Liver (tissue), 9 donors: Measurements from ENCODE around the gene KATNIP. TPM values are rescaled to one million over a fixed set of nuclear protein-coding genes. Genes with fewer than 3 reads are reported as not detected.

ENCODE experiments used
- DNase-seq: peaks from one replicate; pipeline ENCODE4 v3.0.0-alpha.2; 2017; ENCODE audit warnings: low spot score
- H3K27ac ChIP-seq, 2 donors: one replicate each; pipeline ENCODE4 v1.7.0; 2013; ENCODE audit warnings: inconsistent platforms in 2 of 2, low read length in 2 of 2, control low read depth in 1 of 2, low read depth in 1 of 2, mild to moderate bottlenecking in 1 of 2
- H3K27me3 ChIP-seq, 4 donors: one replicate each; pipeline versions ENCODE4 v1.6.1 to v1.7.0; 2013; ENCODE audit warnings: low read length in 3 of 4, inconsistent platforms in 1 of 4, mild to moderate bottlenecking in 1 of 4, moderate library complexity in 1 of 4; ENCODE audit not compliant: control insufficient read depth in 4 of 4, insufficient read depth in 4 of 4
- H3K36me3 ChIP-seq, 4 donors: one replicate each; pipeline versions ENCODE4 v1.6.1 to v1.7.0; 2013; ENCODE audit warnings: low read length in 3 of 4, mild to moderate bottlenecking in 3 of 4, low read depth in 1 of 4, moderate library complexity in 1 of 4; ENCODE audit not compliant: control insufficient read depth in 4 of 4, insufficient read depth in 3 of 4
- H3K4me1 ChIP-seq, 4 donors: one replicate each; pipeline versions ENCODE4 v1.6.1 to v1.7.0; 2013; ENCODE audit warnings: low read length in 3 of 4, mild to moderate bottlenecking in 3 of 4, moderate library complexity in 1 of 4; ENCODE audit not compliant: control insufficient read depth in 4 of 4, insufficient read depth in 4 of 4
- H3K4me3 ChIP-seq, 3 donors: one replicate each; pipeline versions ENCODE4 v1.6.1 to v1.7.0; 2013; ENCODE audit warnings: low read length in 3 of 3, control low read depth in 1 of 3, low read depth in 1 of 3, mild to moderate bottlenecking in 1 of 3
- H3K9ac ChIP-seq, 2 donors: one replicate each; pipeline ENCODE4 v1.7.0; 2013; ENCODE audit warnings: low read length in 2 of 2, mild to moderate bottlenecking in 2 of 2, moderate library complexity in 2 of 2, control low read depth in 1 of 2, low read depth in 1 of 2
- H3K9me3 ChIP-seq, 4 donors: one replicate each; pipeline versions ENCODE4 v1.6.1 to v1.7.0; 2013; ENCODE audit warnings: low read length in 3 of 4; ENCODE audit not compliant: control insufficient read depth in 4 of 4
- EGR1 ChIP-seq, 2 donors: IDR thresholded peaks; 2 replicates each; pipeline ENCODE4 v1.6.1; 2016 to 2018; ENCODE audit warnings: antibody characterized with exemption in 2 of 2, low read depth in 2 of 2
- FOXA1 ChIP-seq: IDR thresholded peaks from 2 replicates; pipeline ENCODE4 v1.6.1; 2016; ENCODE audit warnings: antibody characterized with exemption
- FOXA2 ChIP-seq: IDR thresholded peaks from 2 replicates; pipeline ENCODE4 v1.6.1; 2016; ENCODE audit warnings: antibody characterized with exemption
- GABPA ChIP-seq, 2 donors: IDR thresholded peaks in 1 of 2; conservative IDR thresholded peaks in 1 of 2; 2 replicates each; pipeline ENCODE4 v1.6.1; 2016; ENCODE audit warnings: antibody characterized with exemption in 2 of 2, mild to moderate bottlenecking in 1 of 2, moderate library complexity in 1 of 2
- HNF4A ChIP-seq, 2 donors: conservative IDR thresholded peaks; 2 replicates each; pipeline ENCODE4 v1.6.1; 2016; ENCODE audit warnings: antibody characterized with exemption in 2 of 2, mild to moderate bottlenecking in 2 of 2
- HNF4G ChIP-seq: IDR thresholded peaks from 2 replicates; pipeline ENCODE4 v1.6.1; 2016; ENCODE audit warnings: antibody characterized with exemption
- JUND ChIP-seq, 2 donors: IDR thresholded peaks; 2 replicates each; pipeline ENCODE4 v1.6.1; 2016; ENCODE audit warnings: antibody characterized with exemption in 2 of 2
- NR2F2 ChIP-seq: IDR thresholded peaks from 2 replicates; pipeline ENCODE4 v1.6.1; 2016; ENCODE audit warnings: antibody characterized with exemption
- RXRA ChIP-seq, 2 donors: IDR thresholded peaks; 2 replicates each; pipeline ENCODE4 v1.6.1; 2017 to 2018; ENCODE audit warnings: antibody characterized with exemption in 2 of 2, mild to moderate bottlenecking in 1 of 2
- SP1 ChIP-seq: IDR thresholded peaks from 2 replicates; pipeline ENCODE4 v1.6.1; 2018; ENCODE audit warnings: antibody characterized with exemption, mild to moderate bottlenecking
- TAF1 ChIP-seq: conservative IDR thresholded peaks from 2 replicates; pipeline ENCODE4 v1.6.1; 2016; ENCODE audit warnings: antibody characterized with exemption, mild to moderate bottlenecking
- YY1 ChIP-seq: IDR thresholded peaks from 2 replicates; pipeline ENCODE4 v1.6.1; 2016; ENCODE audit warnings: antibody characterized with exemption, mild to moderate bottlenecking
- WGBS: extraction: QIAGEN DNeasy Blood & Tissue Kit; methylation state at CpG from one replicate; pipeline ENCODE4 v1.1.7; 2013; 5-methylcytosine and 5-hydroxymethylcytosine counted together
- polyA plus RNA-seq, 2 donors: library from polyadenylated mRNA; stranded (reverse) in 1 of 2; unstranded in 1 of 2; fragments of 200-250 nt in 1 of 2; fragments of >200 nt in 1 of 2; fragmentation: Nextera tagmentation in 1 of 2; extraction: Ambion mirVana in 1 of 2; gene quantifications; one replicate each; pipeline versions ENCODE4 v1.2.1 to v1.2.3, GENCODE V29; 2013 to 2015
- total RNA-seq, 2 donors: library from RNA; depleted of rRNA; stranded (reverse); fragments of >200 nt; gene quantifications; one replicate each; pipeline ENCODE4 v1.2.3, GENCODE V29; 2014
- TF ChIP-seq, protein P1 (sequence below): IDR thresholded peaks from 2 replicates; pipeline ENCODE4 v1.6.1; 2016; ENCODE audit warnings: antibody characterized with exemption
- TF ChIP-seq, protein P2 (sequence below): fragments of 150-350 bp; IDR thresholded peaks from 2 replicates; pipeline ENCODE4 v1.5.1; 2017; ENCODE audit warnings: improper control_type of control experiment, low read depth, low read length; ENCODE audit not compliant: missing input control
- TF ChIP-seq, protein P3 (sequence below): IDR thresholded peaks from 2 replicates; pipeline ENCODE4 v1.6.1; 2016; ENCODE audit warnings: antibody characterized with exemption
- TF ChIP-seq, protein P4 (sequence below): IDR thresholded peaks from 2 replicates; pipeline ENCODE4 v1.6.1; 2016; ENCODE audit warnings: antibody characterized with exemption
- donor health status: healthy.
- donor health status: healthy.
- donor health status: healthy.
- donor health status: healthy.
- donor health status: healthy.

Gene KATNIP
- total and polyA plus RNA-seq, 4 donors: 2.0 to 6.5 (median 4.5) TPM

DNA sequence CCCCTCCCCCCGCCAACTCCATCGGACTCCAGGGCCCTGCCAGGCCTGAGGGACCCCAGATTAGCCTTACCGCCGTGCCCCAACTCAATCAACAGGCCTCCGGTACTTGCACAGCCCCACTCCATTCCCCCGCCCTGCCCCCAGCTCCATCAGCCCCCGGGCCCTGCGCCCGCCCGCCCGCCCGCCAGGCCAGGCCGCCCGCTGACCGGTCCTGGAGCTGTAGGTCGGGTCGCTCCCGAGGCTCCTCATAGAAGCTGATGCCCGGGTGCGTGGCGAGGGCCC is 539 bp upstream of the KATNIP start:
- Histone ChIP-seq H3K27me3 (no peaks in the 10 kb centered on the region), H3K4me3 (peak overlapping the region; percentile 44 to 91 (median 84)), H3K27ac (peak overlapping the region in 1 of 2 donors; percentile 71), H3K36me3 (peaks cover 3 to 12% (median 7%) of the 10 kb centered on the region in 4 donors), H3K9me3 (no peaks in the 10 kb centered on the region), H3K4me1 (peaks cover 9 to 20% (median 16%) of the 10 kb centered on the region in 4 donors), H3K9ac (peak overlapping the region; percentile 57 to 80)
- WGBS: 1% methylated on average over 21 of the region's 21 CpGs
- DNase-seq: no peak
- TF ChIP-seq FOXA2 (no peak), SP1 (no peak), RXRA (IDR thresholded peaks at IDR 0.05) (no peak), JUND (IDR thresholded peaks at IDR 0.05) (no peak), GABPA (IDR thresholded peaks at IDR 0.05 in 1 of 2, conservative IDR thresholded peaks at IDR 0.05 in 1 of 2) (no peak), FOXA1 (no peak), HNF4A (conservative IDR thresholded peaks at IDR 0.05) (no peak)
- TF ChIP-seq, protein P1, sequence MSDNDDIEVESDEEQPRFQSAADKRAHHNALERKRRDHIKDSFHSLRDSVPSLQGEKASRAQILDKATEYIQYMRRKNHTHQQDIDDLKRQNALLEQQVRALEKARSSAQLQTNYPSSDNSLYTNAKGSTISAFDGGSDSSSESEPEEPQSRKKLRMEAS: no peak
- TF ChIP-seq, protein P2, sequence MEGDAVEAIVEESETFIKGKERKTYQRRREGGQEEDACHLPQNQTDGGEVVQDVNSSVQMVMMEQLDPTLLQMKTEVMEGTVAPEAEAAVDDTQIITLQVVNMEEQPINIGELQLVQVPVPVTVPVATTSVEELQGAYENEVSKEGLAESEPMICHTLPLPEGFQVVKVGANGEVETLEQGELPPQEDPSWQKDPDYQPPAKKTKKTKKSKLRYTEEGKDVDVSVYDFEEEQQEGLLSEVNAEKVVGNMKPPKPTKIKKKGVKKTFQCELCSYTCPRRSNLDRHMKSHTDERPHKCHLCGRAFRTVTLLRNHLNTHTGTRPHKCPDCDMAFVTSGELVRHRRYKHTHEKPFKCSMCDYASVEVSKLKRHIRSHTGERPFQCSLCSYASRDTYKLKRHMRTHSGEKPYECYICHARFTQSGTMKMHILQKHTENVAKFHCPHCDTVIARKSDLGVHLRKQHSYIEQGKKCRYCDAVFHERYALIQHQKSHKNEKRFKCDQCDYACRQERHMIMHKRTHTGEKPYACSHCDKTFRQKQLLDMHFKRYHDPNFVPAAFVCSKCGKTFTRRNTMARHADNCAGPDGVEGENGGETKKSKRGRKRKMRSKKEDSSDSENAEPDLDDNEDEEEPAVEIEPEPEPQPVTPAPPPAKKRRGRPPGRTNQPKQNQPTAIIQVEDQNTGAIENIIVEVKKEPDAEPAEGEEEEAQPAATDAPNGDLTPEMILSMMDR: no peak
- TF ChIP-seq, protein P3, sequence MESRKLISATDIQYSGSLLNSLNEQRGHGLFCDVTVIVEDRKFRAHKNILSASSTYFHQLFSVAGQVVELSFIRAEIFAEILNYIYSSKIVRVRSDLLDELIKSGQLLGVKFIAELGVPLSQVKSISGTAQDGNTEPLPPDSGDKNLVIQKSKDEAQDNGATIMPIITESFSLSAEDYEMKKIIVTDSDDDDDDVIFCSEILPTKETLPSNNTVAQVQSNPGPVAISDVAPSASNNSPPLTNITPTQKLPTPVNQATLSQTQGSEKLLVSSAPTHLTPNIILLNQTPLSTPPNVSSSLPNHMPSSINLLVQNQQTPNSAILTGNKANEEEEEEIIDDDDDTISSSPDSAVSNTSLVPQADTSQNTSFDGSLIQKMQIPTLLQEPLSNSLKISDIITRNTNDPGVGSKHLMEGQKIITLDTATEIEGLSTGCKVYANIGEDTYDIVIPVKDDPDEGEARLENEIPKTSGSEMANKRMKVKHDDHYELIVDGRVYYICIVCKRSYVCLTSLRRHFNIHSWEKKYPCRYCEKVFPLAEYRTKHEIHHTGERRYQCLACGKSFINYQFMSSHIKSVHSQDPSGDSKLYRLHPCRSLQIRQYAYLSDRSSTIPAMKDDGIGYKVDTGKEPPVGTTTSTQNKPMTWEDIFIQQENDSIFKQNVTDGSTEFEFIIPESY: no peak
- TF ChIP-seq, protein P4, sequence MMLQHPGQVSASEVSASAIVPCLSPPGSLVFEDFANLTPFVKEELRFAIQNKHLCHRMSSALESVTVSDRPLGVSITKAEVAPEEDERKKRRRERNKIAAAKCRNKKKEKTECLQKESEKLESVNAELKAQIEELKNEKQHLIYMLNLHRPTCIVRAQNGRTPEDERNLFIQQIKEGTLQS: no peak

DNA sequence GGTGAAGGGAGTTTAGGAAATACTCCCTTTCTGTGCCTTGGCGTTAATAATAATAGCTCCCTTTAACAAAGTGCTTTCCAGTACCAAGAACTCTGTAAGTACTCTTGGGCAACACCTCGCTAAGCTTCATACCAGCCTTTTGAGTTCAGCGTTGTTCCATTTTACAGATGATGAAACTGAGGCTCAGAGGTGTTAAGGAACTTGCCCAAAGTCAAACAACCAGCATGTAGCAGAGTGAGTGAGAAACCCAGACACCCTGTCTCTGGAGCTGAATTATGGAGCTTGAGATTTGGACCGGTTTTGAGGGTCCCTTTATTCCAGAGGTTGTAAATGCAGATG is 607 bp downstream of the KATNIP start:
- WGBS: 38% methylated on average over 4 of the region's 4 CpGs

More for the DNA sequence above, 607 bp downstream of the KATNIP start:
- Histone ChIP-seq H3K4me3 (peak overlapping the region; percentile 68 to 98 (median 95)), H3K27ac (no peak overlapping the region), H3K4me1 (peaks cover 9 to 20% (median 16%) of the 10 kb centered on the region in 4 donors), H3K27me3 (no peaks in the 10 kb centered on the region), H3K36me3 (peaks cover 0 to 2% (median 0%) of the 10 kb centered on the region in 4 donors), H3K9ac (peak overlapping the region; percentile 30 to 88), H3K9me3 (no peaks in the 10 kb centered on the region)
- TF ChIP-seq EGR1 (IDR thresholded peaks at IDR 0.05; ENCODE audit: low read depth in 2 of 2) (no peak), GABPA (IDR thresholded peaks at IDR 0.05 in 1 of 2, conservative IDR thresholded peaks at IDR 0.05 in 1 of 2) (no peak), TAF1 (no peak), FOXA2 (no peak), HNF4A (conservative IDR thresholded peaks at IDR 0.05) (no peak), YY1 (no peak), NR2F2 (no peak), HNF4G (no peak), RXRA (IDR thresholded peaks at IDR 0.05) (no peak), FOXA1 (no peak), SP1 (no peak), JUND (IDR thresholded peaks at IDR 0.05) (no peak)
- TF ChIP-seq, protein P3: no peak
- TF ChIP-seq, protein P1: no peak
- TF ChIP-seq, protein P4: no peak
- no peak for DNase-seq
